Measurements from ENCODE around the gene C20orf141. TPM values are rescaled to one million over a fixed set of nuclear protein-coding genes. Genes with fewer than 3 reads are reported as not detected.
"Not testable (repeated sequence)": the region's sequence is repeated elsewhere in the genome, so short reads cannot be mapped to it uniquely, and the experiment has no call there.

Gene C20orf141
- total RNA-seq, 1 experiment from 2014 or later: not detected

DNA sequence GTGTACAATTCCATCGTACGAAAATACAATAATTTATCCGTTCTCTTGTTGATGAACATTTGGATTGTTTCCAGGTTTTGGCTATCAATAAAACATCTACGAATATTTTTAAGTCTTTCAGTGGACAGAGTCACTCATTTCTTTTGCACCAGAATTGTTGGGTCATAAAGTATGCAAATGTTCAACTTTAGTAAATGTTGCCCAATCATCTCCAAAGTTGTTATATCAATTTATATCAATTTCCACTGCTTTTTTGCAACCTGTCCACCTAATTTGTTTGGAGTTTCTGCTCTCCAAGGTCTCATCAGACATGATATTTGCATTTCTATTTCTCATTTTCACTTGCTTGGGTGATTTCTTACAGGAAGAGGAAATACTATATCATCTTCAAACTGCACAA is 11.9 kb downstream of the C20orf141 start:
- no peak for DNase-seq
- Histone ChIP-seq H3K27me3 (ENCODE audit: insufficient read depth, low read depth) (no peaks in the 10 kb centered on the region), H3F3A (ENCODE audit: insufficient read depth, low read depth) (peaks cover 3% of the 10 kb centered on the region), H4K20me1 (ENCODE audit: insufficient read depth) (no peaks in the 10 kb centered on the region), H3K36me3 (ENCODE audit: low read depth) (no peaks in the 10 kb centered on the region), H3K79me2 (ENCODE audit: low read depth) (no peaks in the 10 kb centered on the region), H2AFZ (no peak overlapping the region), H3K4me1 (replicated peaks; ENCODE audit: insufficient read depth) (peaks cover 8% of the 10 kb centered on the region), H3K9me3 (ENCODE audit: insufficient read depth, low read depth) (no peaks in the 10 kb centered on the region; the same call in 1 of the 2 replicates), H3K4me2 (no peak overlapping the region), H3K4me3 (no peak overlapping the region), H3K9me2 (ENCODE audit: insufficient read depth) (no peaks in the 10 kb centered on the region), H3K27ac (no peak overlapping the region)
- no TSS peak for BruUV-seq (replicated peaks)
- POLR2A ChIA-PET (ENCODE audit: unreplicated experiment): no interaction called here
- intact Hi-C loops (cut with micrococcal nuclease; ENCODE audit: unreplicated experiment): no loop called here
- CTCF ChIA-PET: no interaction called here
- TF ChIP-seq EZH2 (IDR thresholded peaks at IDR 0.05; ENCODE audit: low read depth): no peak
- TF ChIP-seq, protein P1, sequence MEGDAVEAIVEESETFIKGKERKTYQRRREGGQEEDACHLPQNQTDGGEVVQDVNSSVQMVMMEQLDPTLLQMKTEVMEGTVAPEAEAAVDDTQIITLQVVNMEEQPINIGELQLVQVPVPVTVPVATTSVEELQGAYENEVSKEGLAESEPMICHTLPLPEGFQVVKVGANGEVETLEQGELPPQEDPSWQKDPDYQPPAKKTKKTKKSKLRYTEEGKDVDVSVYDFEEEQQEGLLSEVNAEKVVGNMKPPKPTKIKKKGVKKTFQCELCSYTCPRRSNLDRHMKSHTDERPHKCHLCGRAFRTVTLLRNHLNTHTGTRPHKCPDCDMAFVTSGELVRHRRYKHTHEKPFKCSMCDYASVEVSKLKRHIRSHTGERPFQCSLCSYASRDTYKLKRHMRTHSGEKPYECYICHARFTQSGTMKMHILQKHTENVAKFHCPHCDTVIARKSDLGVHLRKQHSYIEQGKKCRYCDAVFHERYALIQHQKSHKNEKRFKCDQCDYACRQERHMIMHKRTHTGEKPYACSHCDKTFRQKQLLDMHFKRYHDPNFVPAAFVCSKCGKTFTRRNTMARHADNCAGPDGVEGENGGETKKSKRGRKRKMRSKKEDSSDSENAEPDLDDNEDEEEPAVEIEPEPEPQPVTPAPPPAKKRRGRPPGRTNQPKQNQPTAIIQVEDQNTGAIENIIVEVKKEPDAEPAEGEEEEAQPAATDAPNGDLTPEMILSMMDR (conservative IDR thresholded peaks at IDR 0.05): no peak

DNA sequence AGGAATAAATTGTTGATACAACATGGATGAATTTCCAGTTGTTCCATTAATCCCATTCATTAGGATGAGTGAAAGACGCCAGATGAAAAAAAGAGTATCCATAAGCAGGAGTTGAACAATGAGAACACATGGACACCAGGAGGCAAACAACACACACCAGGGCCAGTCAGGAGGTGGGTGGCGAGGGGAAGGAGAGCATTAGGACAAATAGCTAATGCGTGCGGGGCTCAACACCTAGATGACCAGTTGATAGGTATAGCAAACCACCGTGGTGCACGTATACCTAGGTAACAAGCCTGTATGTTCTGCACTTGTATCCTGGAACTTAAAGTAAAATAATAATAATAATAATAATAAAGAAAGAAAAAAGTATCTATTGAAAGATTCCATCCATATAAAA is 14.6 kb downstream of the C20orf141 start:
- no peak for DNase-seq
- H3K9me3 ChIP-seq (ENCODE audit: insufficient read depth, low read depth): no peaks in the 10 kb centered on the region; the same call in 1 of the 2 replicates
- ChIA-PET CTCF (no interaction called here), POLR2A (ENCODE audit: unreplicated experiment) (no interaction called here)
- H3K79me2 ChIP-seq (ENCODE audit: low read depth): no peaks in the 10 kb centered on the region
- H3K4me1 ChIP-seq (replicated peaks; ENCODE audit: insufficient read depth): peaks cover 19% of the 10 kb centered on the region
- no peak overlapping the region for H3K27ac ChIP-seq
- no peaks in the 10 kb centered on the region for H3K9me2 ChIP-seq (ENCODE audit: insufficient read depth)
- H2AFZ ChIP-seq: no peak overlapping the region
- H3K4me2 ChIP-seq: no peak overlapping the region
- BruUV-seq (replicated peaks): no TSS peak
- no peak overlapping the region for H3K4me3 ChIP-seq
- no peaks in the 10 kb centered on the region for H3K36me3 ChIP-seq (ENCODE audit: low read depth)
- TF ChIP-seq, protein P1 (conservative IDR thresholded peaks at IDR 0.05): no peak
- TF ChIP-seq EZH2 (IDR thresholded peaks at IDR 0.05; ENCODE audit: low read depth): no peak
- peaks cover 10% of the 10 kb centered on the region for H3F3A ChIP-seq (ENCODE audit: insufficient read depth, low read depth)
- H4K20me1 ChIP-seq (ENCODE audit: insufficient read depth): no peaks in the 10 kb centered on the region
- H3K27me3 ChIP-seq (ENCODE audit: insufficient read depth, low read depth): no peaks in the 10 kb centered on the region
- intact Hi-C loops (cut with micrococcal nuclease; ENCODE audit: unreplicated experiment): no loop called here

DNA sequence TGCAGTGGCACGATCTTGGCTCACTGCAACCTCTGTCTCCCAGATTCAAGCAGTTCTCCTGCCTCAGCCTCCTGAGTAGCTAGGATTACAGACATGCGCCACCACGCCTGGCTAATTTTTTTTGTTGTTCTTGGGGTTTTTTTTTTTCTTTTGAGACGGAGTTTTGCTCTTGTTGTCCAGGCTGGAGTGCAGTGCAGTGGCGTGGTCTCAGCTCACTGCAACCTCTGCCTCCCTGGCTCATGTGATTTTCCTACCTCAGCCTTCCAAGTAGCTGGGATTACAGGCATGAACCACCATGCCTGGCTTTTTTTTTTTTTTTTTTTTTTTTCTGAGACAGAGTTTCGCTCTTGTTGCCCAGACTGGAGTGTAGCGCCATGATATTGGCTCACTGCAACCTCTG is 16.4 kb downstream of the C20orf141 start:
- BruUV-seq (replicated peaks); POLR2A ChIA-PET (ENCODE audit: unreplicated experiment); DNase-seq; H3K9me3 ChIP-seq (ENCODE audit: insufficient read depth, low read depth); H3K79me2 ChIP-seq (ENCODE audit: low read depth); H3K27me3 ChIP-seq (ENCODE audit: insufficient read depth, low read depth); CTCF ChIA-PET; H3K9me2 ChIP-seq (ENCODE audit: insufficient read depth); H3K27ac ChIP-seq; H4K20me1 ChIP-seq (ENCODE audit: insufficient read depth); H3K4me3 ChIP-seq; H2AFZ ChIP-seq; H3K4me2 ChIP-seq; H3K36me3 ChIP-seq (ENCODE audit: low read depth); intact Hi-C loops (cut with micrococcal nuclease; ENCODE audit: unreplicated experiment): not testable (repeated sequence)
- Histone ChIP-seq H3F3A (ENCODE audit: insufficient read depth, low read depth) (peaks cover 10% of the 10 kb centered on the region), H3K4me1 (replicated peaks; ENCODE audit: insufficient read depth) (peaks cover 19% of the 10 kb centered on the region)

DNA sequence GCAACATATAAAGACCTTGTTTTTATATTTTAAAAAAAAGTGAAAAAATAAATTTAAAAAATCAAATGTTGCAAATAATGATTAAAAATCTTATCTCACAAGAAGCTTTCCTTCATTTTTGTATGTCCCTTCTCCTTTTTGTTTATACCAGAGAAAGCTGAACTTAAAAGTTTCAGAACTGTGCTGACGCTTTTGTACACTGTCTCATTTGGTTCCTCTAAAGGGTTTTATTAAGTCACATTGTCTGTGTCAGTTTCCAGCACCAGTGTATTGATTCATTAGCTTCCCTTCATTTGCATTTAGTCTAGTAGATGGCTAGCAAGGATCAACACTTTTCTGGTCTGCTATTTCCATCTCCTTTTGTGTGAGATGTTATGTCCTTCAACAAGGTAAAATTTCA is 19.0 kb downstream of the C20orf141 start:
- no TSS peak for BruUV-seq (replicated peaks)

More for the DNA sequence above, 19.0 kb downstream of the C20orf141 start:
- Histone ChIP-seq H3K4me2 (no peak overlapping the region), H2AFZ (no peak overlapping the region), H3K9me2 (ENCODE audit: insufficient read depth) (no peaks in the 10 kb centered on the region), H3K9me3 (ENCODE audit: insufficient read depth, low read depth) (no peaks in the 10 kb centered on the region; the same call in 1 of the 2 replicates), H3F3A (ENCODE audit: insufficient read depth, low read depth) (peaks cover 10% of the 10 kb centered on the region), H4K20me1 (ENCODE audit: insufficient read depth) (no peaks in the 10 kb centered on the region), H3K27ac (no peak overlapping the region), H3K4me3 (no peak overlapping the region), H3K4me1 (replicated peaks; ENCODE audit: insufficient read depth) (peaks cover 19% of the 10 kb centered on the region), H3K36me3 (ENCODE audit: low read depth) (no peaks in the 10 kb centered on the region), H3K79me2 (ENCODE audit: low read depth) (no peaks in the 10 kb centered on the region), H3K27me3 (ENCODE audit: insufficient read depth, low read depth) (no peaks in the 10 kb centered on the region)
- ChIA-PET CTCF (interaction anchor here (0.6 kb wide), 1 partner anchor 105 kb away, joined by 3 read pairs; no protein-coding TSS in a partner anchor), POLR2A (ENCODE audit: unreplicated experiment) (no interaction called here)
- TF ChIP-seq EZH2 (IDR thresholded peaks at IDR 0.05; ENCODE audit: low read depth): no peak
- TF ChIP-seq, protein P1 (conservative IDR thresholded peaks at IDR 0.05): no peak
- intact Hi-C loops (cut with micrococcal nuclease; ENCODE audit: unreplicated experiment): no loop called here
- no peak for DNase-seq
